GM18502 (cell line): ENCODE measurements around the gene ARMH4.

Source experiments
- ATAC-seq: cut with Tn5 transposase; IDR thresholded peaks from one replicate; pipeline ENCODE4 v1.9.1; 2021; ENCODE audit warnings: mild to moderate bottlenecking; ENCODE audit not compliant: unreplicated experiment, poor library complexity

ARMH4 gene

GRCh38 chr14:58060077-58060476 is 91.9 kb downstream of the ARMH4 start:
- ATAC-seq, result no peak

- no peak for ATAC-seq
Observed at GRCh38 chr14:58059126-58059525, 92.9 kb downstream of the ARMH4 start.

- ATAC-seq, result no peak
Observed at GRCh38 chr14:58055497-58056010, 96.5 kb downstream of the ARMH4 start.

GRCh38 chr14:58054100-58054499 is 97.9 kb downstream of the ARMH4 start:
- ATAC-seq, result no peak

- ATAC-seq, result no peak
Observed at GRCh38 chr14:58048219-58048618, 103.8 kb downstream of the ARMH4 start.

GRCh38 chr14:58027904-58028303 is 124.1 kb downstream of the ARMH4 start:
- ATAC-seq, result no peak

GRCh38 chr14:58026967-58027366 is 125.0 kb downstream of the ARMH4 start:
- no peak for ATAC-seq

- ATAC-seq, result no peak
Observed at GRCh38 chr14:58026219-58026618, 125.8 kb downstream of the ARMH4 start.

GRCh38 chr14:58014778-58015177 is 137.2 kb downstream of the ARMH4 start:
- ATAC-seq, result no peak

GRCh38 chr14:58002618-58003017 is 149.4 kb downstream of the ARMH4 start:
- no peak for ATAC-seq

- no peak for ATAC-seq
Observed at GRCh38 chr14:57999979-58000378, 152.0 kb downstream of the ARMH4 start.

- ATAC-seq, result no peak
Observed at GRCh38 chr14:57999471-57999870, 152.5 kb downstream of the ARMH4 start.

- ATAC-seq, result no peak
Observed at GRCh38 chr14:57998766-57999165, 153.2 kb downstream of the ARMH4 start.

GRCh38 chr14:57991353-57991752 is 160.7 kb downstream of the ARMH4 start:
- ATAC-seq, result no peak

- no peak for ATAC-seq
Observed at GRCh38 chr14:57988445-57988844, 163.6 kb downstream of the ARMH4 start.

GRCh38 chr14:57987596-57988300 is 164.3 kb downstream of the ARMH4 start:
- no peak for ATAC-seq

GRCh38 chr14:57987051-57987450 is 165.0 kb downstream of the ARMH4 start:
- ATAC-seq, result no peak

- ATAC-seq, result no peak
Observed at GRCh38 chr14:57982804-57983634, 169.0 kb downstream of the ARMH4 start.

- ATAC-seq, result no peak
Observed at GRCh38 chr14:57981817-57982560, 170.0 kb downstream of the ARMH4 start.

- ATAC-seq, result no peak
Observed at GRCh38 chr14:57979376-57980048, 172.5 kb downstream of the ARMH4 start.
